Effector CD8-positive, alpha-beta T cell (primary cell): ENCODE measurements around the gene HSPG2.

ENCODE experiments used
- DNase-seq: peaks from one replicate; lab custom pipeline; 2025; lab: John Stamatoyannopoulos, UW

HSPG2 gene

GRCh38 chr1:21898326-21899200 is 38.5 kb downstream of the HSPG2 start:
- no peak for DNase-seq

GRCh38 chr1:21897844-21898243 is 39.3 kb downstream of the HSPG2 start:
- DNase-seq = no peak

GRCh38 chr1:21896652-21897532 is 40.2 kb downstream of the HSPG2 start:
- DNase-seq = no peak

GRCh38 chr1:21896026-21896425 is 41.1 kb downstream of the HSPG2 start:
- no peak for DNase-seq

GRCh38 chr1:21894034-21894881 is 42.9 kb downstream of the HSPG2 start:
- no peak for DNase-seq

GRCh38 chr1:21893046-21893805 is 43.9 kb downstream of the HSPG2 start:
- no peak for DNase-seq

- DNase-seq = no peak
These were observed 45.3 kb downstream of the HSPG2 start for GRCh38 chr1:21891621-21892479.

GRCh38 chr1:21891081-21891480 is 46.0 kb downstream of the HSPG2 start:
- DNase-seq = no peak

- no peak for DNase-seq
These were observed 48.6 kb downstream of the HSPG2 start for GRCh38 chr1:21888500-21888899.

- no peak for DNase-seq
These were observed 49.3 kb downstream of the HSPG2 start for GRCh38 chr1:21887796-21888195.

- no peak for DNase-seq
These were observed 49.8 kb downstream of the HSPG2 start for GRCh38 chr1:21887216-21887736.

- DNase-seq = no peak
These were observed 50.5 kb downstream of the HSPG2 start for GRCh38 chr1:21886486-21887215.

- DNase-seq = no peak
These were observed 51.7 kb downstream of the HSPG2 start for GRCh38 chr1:21885236-21886037.

- DNase-seq = no peak
These were observed 52.5 kb downstream of the HSPG2 start for GRCh38 chr1:21884456-21885235.

GRCh38 chr1:21882721-21883415 is 54.2 kb downstream of the HSPG2 start:
- DNase-seq = no peak

GRCh38 chr1:21881250-21881649 is 55.9 kb downstream of the HSPG2 start:
- DNase-seq = no peak

GRCh38 chr1:21880619-21880970 is 56.5 kb downstream of the HSPG2 start:
- no peak for DNase-seq
